ENCODE data around the gene ATXN7. TPM values are rescaled to one million over a fixed set of nuclear protein-coding genes. Genes with fewer than 3 reads are reported as not detected.

ATXN7 gene
- total and polyA plus RNA-seq, 10 of the 15 experiments (the other 5 are each of a cell fraction or from before 2014, with no cell fraction given), result 0.83 to 24.6 (median 8.5) TPM

- TF ChIP-seq BCL3 (IDR thresholded peaks at IDR 0.05; ENCODE audit: borderline replicate concordance, insufficient read depth, low read depth, low read length, poor library complexity, severe bottlenecking), result no peak
- TF ChIP-seq ZBTB40 (IDR thresholded peaks at IDR 0.05; ENCODE audit: borderline replicate concordance), result no peak
- TF ChIP-seq RFX5 (IDR thresholded peaks at IDR 0.05; ENCODE audit: low read depth, low read length), result no peak
- no peak for TF ChIP-seq EZH2 (IDR thresholded peaks at IDR 0.05; ENCODE audit: borderline replicate concordance, control insufficient read depth, low read depth, low read length)
- TF ChIP-seq SPI1 (IDR thresholded peaks at IDR 0.05; ENCODE audit: borderline replicate concordance, insufficient read depth, low read depth, low read length), result peak; percentile 97
- TF ChIP-seq ZBTB33 (IDR thresholded peaks at IDR 0.05), result no peak
- no peak for TF ChIP-seq POLR2AphosphoS2 (IDR thresholded peaks at IDR 0.05; ENCODE audit: low read depth, low read length)
- TF ChIP-seq PKNOX1 (IDR thresholded peaks at IDR 0.05), result 0 out of 2 replicates have a peak, but pooled peaks have one; percentile 22
- TF ChIP-seq ZNF24 (IDR thresholded peaks at IDR 0.05), result no peak
- TF ChIP-seq ELK1 (IDR thresholded peaks at IDR 0.05; ENCODE audit: low read depth, low read length), result no peak
- TF ChIP-seq ASH2L (IDR thresholded peaks at IDR 0.05; ENCODE audit: borderline replicate concordance, low read depth), result no peak
- TF ChIP-seq NFIC (IDR thresholded peaks at IDR 0.05; ENCODE audit: low read depth, low read length), result peak; percentile 71
- TF ChIP-seq HSF1 (IDR thresholded peaks at IDR 0.05; ENCODE audit: low read depth, low read length), result no peak
- peak in 1 of 2 experiments; percentile 34; a peak in 1 of 4 replicates for TF ChIP-seq ETV6 (conservative IDR thresholded peaks at IDR 0.05 in 1 of 2, IDR thresholded peaks at IDR 0.05 in 1 of 2; ENCODE audit: borderline replicate concordance in 1 of 2, low read depth in 1 of 2)
Observed at GRCh38 chr3:63921741-63922482, 58.2 kb downstream of the ATXN7 start (continued).

Measured in GM12878 (cell line).